Thoracic aorta (tissue), 2 donors: Measurements from ENCODE around the gene BHLHE41. TPM values are rescaled to one million over a fixed set of nuclear protein-coding genes. Genes with fewer than 3 reads are reported as not detected.

Experiments
- ATAC-seq: fragments of 150-250 bp; one replicate; pipeline ENCODE4 v1.8.0; 2017; ENCODE audit warnings: low read depth; ENCODE audit not compliant: insufficient number of reproducible peaks, low FRiP score
- DNase-seq: peaks from one replicate; pipeline ENCODE4 v3.0.0-alpha.2; 2020; ENCODE audit warnings: low spot score
- H3K27ac ChIP-seq, 2 donors: fragments of 200-600 bp; sonication (generic); 1 replicate in 1 of 2; 2 replicates in 1 of 2; pipeline ENCODE4 v1.5.1; 2016; ENCODE audit warnings: mild to moderate bottlenecking in 2 of 2, moderate library complexity in 2 of 2
- H3K27me3 ChIP-seq: fragments of 200-600 bp; sonication (generic); replicated peaks from 2 replicates; pipeline ENCODE4 v1.6.0; 2016; ENCODE audit warnings: mild to moderate bottlenecking; ENCODE audit not compliant: insufficient read depth
- H3K36me3 ChIP-seq: fragments of 200-600 bp; sonication (generic); one replicate; pipeline ENCODE4 v1.5.1; 2016
- H3K4me1 ChIP-seq, 2 donors: fragments of 200-600 bp; sonication (generic); 1 replicate in 1 of 2; 2 replicates in 1 of 2; pipeline versions ENCODE4 v1.5.1 to v1.6.0; 2016; ENCODE audit warnings: low read depth in 2 of 2, mild to moderate bottlenecking in 1 of 2; ENCODE audit not compliant: control insufficient read depth in 1 of 2
- H3K4me3 ChIP-seq: fragments of 200-600 bp; sonication (generic); 2 replicates; pipeline ENCODE4 v1.5.1; 2016; ENCODE audit warnings: mild to moderate bottlenecking
- H3K9me3 ChIP-seq: fragments of 200-600 bp; sonication (generic); 2 replicates; pipeline ENCODE4 v1.5.1; 2016
- CTCF ChIP-seq: fragments of 200-600 bp; sonication (generic); IDR thresholded peaks from one replicate; pipeline ENCODE4 v1.5.1; 2019; ENCODE audit warnings: antibody characterized with exemption
- total RNA-seq, 2 donors: library from RNA; depleted of rRNA; stranded (reverse); fragments of >200 nt; gene quantifications; one replicate each; pipeline versions ENCODE4 v1.1.0 to v1.2.3, GENCODE V29; 2016

The BHLHE41 gene
- total RNA-seq, 2 donors from 2014 or later = 7.5 to 29.8 TPM

- Histone ChIP-seq H3K9me3 (no peaks in the 10 kb centered on the region), H3K27me3 (no peaks in the 10 kb centered on the region), H3K4me3 (no peak overlapping the region), H3K4me1 (peaks cover 0 to 5% of the 10 kb centered on the region in 2 donors), H3K36me3 (no peaks in the 10 kb centered on the region), H3K27ac (no peak overlapping the region)
- no peak for DNase-seq
- ATAC-seq = no peak
- no peak for TF ChIP-seq CTCF
Observed at GRCh38 chr12:26101350-26101734, 23.5 kb downstream of the BHLHE41 start.

- no peak for ATAC-seq
- Histone ChIP-seq H3K4me1 (peaks cover 0 to 5% of the 10 kb centered on the region in 2 donors), H3K4me3 (no peak overlapping the region), H3K9me3 (no peaks in the 10 kb centered on the region), H3K27ac (no peak overlapping the region), H3K36me3 (no peaks in the 10 kb centered on the region), H3K27me3 (no peaks in the 10 kb centered on the region)
- no peak for TF ChIP-seq CTCF
- no peak for DNase-seq
Observed at GRCh38 chr12:26100666-26101349, 24.0 kb downstream of the BHLHE41 start.

GRCh38 chr12:26097046-26097878 lies 27.6 kb downstream of the BHLHE41 start:
- H3K27ac ChIP-seq = no peak overlapping the region
- no peaks in the 10 kb centered on the region for H3K27me3 ChIP-seq
- no peak overlapping the region for H3K4me3 ChIP-seq
- H3K36me3 ChIP-seq = no peaks in the 10 kb centered on the region
- peak; percentile 78 for ATAC-seq
- H3K9me3 ChIP-seq = no peaks in the 10 kb centered on the region
- TF ChIP-seq CTCF = peak; percentile 91
- H3K4me1 ChIP-seq = peaks cover 0 to 5% of the 10 kb centered on the region in 2 donors
- no peak for DNase-seq

GRCh38 chr12:26096036-26096435 lies 28.8 kb downstream of the BHLHE41 start:
- DNase-seq (no peak), ATAC-seq (no peak)
- H3K27me3 ChIP-seq = no peaks in the 10 kb centered on the region
- H3K4me1 ChIP-seq = peaks cover 0 to 5% of the 10 kb centered on the region in 2 donors
- H3K27ac ChIP-seq = no peak overlapping the region
- no peak overlapping the region for H3K4me3 ChIP-seq
- H3K36me3 ChIP-seq = no peaks in the 10 kb centered on the region
- no peak for TF ChIP-seq CTCF
- H3K9me3 ChIP-seq = no peaks in the 10 kb centered on the region

- no peak for TF ChIP-seq CTCF
- ATAC-seq = no peak
Observed at GRCh38 chr12:26095186-26095585, 29.7 kb downstream of the BHLHE41 start.

More at GRCh38 chr12:26095186-26095585, 29.7 kb downstream of the BHLHE41 start:
- DNase-seq = no peak
- H3K27ac ChIP-seq = no peak overlapping the region
- no peaks in the 10 kb centered on the region for H3K9me3 ChIP-seq
- peaks cover 0 to 5% of the 10 kb centered on the region in 2 donors for H3K4me1 ChIP-seq
- no peaks in the 10 kb centered on the region for H3K36me3 ChIP-seq
- no peaks in the 10 kb centered on the region for H3K27me3 ChIP-seq
- no peak overlapping the region for H3K4me3 ChIP-seq
